Suppressor macrophage treated with lipopolysaccharide for 4 hours (primary cell): ENCODE data around the gene CDAN1.

Experiments
- DNase-seq: peaks from one replicate; pipeline ENCODE4 v3.0.0-alpha.2; 2020

The CDAN1 gene

DNA sequence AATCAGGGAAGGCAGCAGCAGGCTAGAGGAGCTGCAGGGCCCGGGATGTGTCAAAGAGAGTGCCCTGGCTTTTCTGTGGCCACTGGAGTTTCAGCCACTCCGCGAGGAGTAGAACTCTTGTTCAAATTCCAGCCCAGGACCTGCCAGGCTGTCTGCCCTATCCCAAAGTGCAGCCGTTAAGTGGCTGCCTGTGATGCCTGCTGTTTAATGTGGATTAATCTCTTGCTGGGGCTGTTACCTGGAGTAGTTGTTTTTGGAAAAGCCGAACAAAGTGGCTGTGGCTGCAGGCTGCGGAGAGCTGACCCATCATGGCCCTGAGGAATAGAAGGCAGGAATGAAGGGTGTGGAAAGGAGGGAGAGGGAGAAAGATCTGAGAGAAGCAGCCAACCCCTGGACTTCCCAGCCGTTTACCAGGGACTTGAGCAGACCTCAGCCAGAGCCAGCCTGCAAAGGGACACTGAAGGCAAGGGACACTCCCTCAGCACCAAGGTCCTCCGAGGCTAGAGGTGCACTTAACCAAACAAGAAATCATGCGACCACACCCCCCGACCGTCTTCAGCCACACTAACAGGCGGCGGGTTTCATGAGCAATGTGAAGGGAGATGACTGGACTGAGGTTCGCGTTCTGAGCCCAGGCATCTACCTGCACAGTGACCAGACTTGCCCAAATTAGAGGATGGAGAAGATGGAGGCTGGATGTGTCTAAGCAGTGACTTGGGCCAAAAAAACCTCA, 4.7 kb downstream of the CDAN1 start:
- DNase-seq: no peak

DNA sequence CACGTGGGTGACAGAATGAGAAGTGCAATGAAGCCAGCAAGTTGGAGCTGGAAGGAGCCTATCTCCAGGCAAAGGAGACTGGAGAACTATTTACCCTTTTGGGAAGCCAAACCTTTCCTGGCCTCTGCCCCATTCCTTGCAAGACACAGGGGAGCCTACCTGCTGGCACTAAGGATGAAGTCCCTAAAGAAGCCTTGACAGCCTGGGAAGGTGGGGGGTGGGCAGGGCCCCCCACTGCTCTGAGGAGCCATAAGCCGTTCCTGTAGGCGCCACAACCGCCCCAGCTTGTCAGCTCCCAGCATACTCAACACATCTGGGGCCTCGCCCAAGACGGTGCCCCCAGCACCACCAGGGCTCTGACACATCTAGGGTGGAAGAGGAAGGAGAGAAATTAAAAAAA, 5.5 kb downstream of the CDAN1 start:
- DNase-seq: no peak

DNA sequence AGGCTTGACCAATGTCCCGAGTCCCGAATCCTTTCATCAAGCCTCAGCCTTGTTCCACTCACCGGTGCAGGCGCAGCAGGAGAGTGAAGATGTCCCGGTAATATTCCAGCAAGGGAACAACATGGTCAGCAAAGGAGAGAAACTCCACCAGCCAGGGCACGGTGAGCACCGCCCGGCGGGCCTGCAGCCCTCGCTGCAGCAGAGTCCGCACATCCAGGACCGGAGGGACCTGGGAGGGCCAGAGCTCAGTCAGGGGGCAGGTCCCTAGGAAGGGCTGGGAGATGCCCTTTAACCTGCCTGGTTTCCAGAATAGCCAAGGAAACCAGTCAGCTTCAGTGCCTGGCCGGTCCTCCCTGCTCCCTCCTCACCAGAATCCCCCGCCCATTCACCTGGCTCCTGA, 6.4 kb downstream of the CDAN1 start:
- DNase-seq: no peak

DNA sequence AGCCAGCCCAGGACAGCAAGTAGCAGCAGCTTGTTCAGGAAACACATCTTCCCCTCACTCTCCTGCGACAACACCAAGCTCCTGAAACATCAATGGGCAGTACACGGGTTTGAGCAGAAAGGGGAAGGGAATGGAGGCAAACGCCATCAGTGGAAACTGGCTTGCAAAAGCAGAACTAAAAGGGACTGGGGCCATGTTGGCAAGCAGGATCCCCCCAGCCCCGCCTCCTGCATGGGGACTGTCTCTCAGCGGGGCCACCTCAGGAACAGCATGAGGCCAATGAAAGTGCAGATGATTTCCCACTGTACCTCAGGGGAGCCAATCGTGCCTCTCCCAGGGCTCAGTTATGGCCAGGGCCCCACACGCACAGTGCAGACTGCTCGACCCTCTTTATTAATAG, 6.8 kb downstream of the CDAN1 start:
- DNase-seq: no peak

- no peak for DNase-seq
Observed at GRCh38 chr15:42729409-42729808, 7.5 kb downstream of the CDAN1 start.

DNA sequence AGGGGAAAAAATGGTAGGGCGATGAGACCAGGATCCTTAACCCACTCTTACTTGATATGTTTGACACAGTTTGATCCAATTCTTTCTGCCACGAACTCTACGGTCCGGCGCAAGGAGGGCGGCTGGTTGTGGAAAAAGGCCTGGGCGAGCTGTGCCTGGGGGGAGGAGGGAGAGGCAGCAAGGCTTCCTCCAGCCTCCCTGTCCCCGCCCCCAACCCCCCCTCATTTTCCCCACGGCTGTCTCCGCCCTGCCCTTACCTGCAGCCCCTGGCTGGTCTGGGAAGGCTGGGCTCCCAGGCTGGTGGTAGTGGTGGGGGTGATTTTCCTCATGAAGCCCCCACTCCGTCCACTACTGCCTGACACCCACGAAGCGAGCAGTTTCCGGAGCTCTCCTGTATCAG, 8.0 kb downstream of the CDAN1 start:
- no peak for DNase-seq

DNA sequence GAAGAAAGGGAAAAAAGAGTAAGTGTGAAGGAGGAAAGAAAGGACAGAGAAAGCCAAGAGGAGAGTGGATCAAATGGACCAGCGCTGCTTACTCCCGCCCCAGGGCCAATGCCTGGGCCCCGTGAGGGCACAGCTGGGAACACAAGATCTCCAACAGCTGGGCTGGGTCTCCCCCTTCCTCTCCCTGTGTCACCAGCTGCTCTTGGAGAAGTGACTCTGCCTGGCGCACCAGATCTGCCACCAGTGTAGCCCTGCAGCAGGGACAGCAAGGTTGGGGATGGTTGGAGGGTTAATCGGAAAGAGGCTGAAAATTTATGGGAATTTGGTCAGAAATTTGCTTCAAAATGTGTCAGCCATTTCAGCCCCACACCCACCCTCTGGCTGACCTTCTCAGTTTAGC, 8.4 kb downstream of the CDAN1 start:
- no peak for DNase-seq

DNA sequence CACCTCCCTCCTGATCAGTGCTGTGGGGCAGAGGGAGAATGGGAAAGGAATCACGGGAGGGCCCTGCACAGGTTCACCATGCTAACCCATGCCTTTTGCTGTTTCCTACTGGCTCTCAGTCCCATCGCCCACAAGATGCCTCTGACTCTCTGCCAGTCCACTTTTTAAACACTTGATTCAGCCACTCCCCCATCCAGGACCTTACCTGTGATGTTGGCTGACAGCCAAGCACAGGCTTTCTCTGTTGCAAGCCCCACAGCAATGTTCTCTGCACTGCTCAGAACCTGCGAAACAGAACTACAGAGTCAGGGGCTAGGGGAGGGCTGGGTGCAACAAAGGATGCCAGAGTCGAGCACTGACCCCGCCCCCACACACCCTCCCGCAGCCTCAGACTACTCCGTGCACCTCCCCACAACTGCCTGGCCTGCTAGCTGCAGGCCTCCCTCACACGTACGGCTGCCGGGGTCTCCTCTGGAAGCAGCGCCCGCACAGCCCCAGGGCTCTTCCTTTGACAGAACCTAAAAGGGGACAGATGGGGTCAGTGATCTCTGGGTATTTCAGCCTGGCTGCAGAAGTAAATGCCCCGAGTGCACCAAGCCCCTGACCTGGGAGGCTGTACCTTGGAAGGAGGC, 9.1 kb downstream of the CDAN1 start:
- DNase-seq: no peak

- no peak for DNase-seq
Observed at GRCh38 chr15:42726114-42726513, 10.8 kb downstream of the CDAN1 start.

DNA sequence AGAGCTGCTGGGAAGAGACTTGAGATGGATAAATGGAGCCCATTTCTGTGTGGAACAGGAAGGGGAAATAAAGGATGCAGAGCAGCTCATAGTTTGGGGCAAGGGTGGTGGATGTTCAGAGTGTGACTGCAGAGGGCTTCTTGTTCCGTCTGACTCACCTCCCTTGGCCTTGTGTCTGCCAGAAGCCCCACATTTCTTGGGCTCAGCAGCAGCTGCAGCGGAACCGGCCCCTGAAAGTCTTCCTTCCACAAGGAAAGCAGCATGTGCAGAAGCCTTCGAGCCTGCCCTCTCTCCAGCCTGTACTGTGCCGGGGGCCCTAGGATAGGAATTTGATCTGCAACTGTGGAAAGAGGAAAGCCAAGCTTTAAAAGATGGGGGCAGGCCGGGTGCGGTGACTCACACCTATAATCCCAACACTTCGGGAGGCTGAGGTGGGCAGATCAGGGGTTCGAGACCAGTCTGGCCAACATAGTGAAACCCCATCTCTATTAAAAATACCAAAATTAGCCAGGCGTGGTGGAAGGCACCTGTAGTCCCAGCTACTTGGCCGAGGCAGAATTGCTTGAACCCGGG, 11.5 kb downstream of the CDAN1 start:
- no peak for DNase-seq

DNA sequence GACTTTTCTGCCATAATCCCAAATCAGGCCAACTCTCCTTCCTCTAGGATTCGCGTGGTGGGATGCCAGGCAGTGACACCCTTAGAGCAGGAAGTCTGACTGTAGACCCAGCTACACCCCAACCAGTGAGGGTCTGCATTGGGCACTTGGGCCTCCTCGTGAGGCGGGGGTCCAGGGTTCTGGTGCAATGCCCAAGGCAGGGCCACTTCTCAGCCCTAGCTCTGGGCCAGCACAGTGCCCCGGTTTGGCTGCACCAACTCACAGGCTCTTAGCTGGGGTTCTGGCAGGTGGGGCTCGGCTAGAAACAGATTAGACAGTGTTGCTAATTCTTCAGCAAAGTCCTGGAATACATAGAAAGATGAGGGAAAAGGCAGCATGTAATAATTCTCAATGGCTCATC, 12.7 kb downstream of the CDAN1 start:
- no peak for DNase-seq

- no peak for DNase-seq
Observed at GRCh38 chr15:42723068-42723467, 13.9 kb downstream of the CDAN1 start.

DNA sequence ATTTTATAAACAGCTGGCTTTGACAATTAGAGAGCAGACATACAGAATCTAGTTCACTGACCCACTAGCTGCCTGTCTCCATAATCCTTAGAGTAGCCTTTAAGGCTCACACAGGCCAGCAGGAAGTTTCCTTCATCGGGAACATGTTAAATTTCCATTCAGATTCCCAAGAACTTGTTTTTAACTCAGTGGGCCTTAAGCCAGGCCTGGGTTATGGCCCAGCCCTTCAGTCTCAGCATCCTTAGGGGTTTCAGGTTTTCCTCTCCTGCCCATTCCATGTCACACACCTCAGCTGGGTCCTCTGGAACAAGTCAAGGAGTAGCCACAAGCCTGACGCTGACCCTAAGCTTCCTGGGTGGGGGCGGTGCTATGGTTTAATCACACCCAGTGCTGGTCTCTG, 15.0 kb downstream of the CDAN1 start:
- DNase-seq: no peak

DNA sequence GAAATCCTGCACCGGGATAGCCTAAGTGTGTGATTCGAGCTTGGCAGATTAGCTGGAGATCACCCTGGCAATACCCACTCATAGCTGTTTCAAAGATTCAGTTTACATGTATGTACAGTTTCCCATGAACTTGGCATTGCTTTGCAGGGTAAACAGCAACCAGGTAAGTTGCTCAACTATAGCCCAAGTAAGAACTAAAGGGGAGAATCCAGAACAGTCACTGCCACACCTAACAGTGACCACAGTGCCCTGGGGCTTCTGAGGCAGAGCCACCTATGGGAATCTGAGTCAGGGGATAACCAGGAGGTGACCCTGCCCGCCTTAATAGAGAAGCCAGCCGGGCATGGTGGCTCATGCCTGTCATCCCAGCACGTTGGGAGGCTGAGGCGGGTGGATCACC, 15.9 kb downstream of the CDAN1 start:
- DNase-seq: no peak

GRCh38 chr15:42720071-42720470, 16.9 kb downstream of the CDAN1 start:
- DNase-seq: no peak

GRCh38 chr15:42719043-42719442, 17.9 kb downstream of the CDAN1 start:
- no peak for DNase-seq

DNA sequence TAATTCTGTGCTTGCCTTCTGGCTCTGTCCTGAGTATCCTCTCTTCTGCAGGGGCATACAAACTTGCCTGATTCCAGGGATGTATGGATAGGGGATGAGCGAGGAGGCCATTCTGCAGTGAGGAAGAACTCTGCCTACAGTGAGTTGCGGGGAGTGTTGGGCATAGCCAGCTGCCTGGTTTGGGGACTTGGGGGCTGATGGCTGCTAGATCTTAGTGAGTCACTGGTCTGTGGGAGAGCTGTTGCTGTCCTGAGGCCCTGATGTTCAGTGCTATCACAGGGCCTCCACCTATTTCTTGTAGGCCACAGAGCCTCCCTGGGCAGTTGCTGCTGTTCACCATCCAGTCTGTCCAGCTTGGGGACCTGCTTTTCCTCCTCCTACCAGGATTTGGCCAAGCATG, 20.3 kb downstream of the CDAN1 start:
- DNase-seq: no peak

DNA sequence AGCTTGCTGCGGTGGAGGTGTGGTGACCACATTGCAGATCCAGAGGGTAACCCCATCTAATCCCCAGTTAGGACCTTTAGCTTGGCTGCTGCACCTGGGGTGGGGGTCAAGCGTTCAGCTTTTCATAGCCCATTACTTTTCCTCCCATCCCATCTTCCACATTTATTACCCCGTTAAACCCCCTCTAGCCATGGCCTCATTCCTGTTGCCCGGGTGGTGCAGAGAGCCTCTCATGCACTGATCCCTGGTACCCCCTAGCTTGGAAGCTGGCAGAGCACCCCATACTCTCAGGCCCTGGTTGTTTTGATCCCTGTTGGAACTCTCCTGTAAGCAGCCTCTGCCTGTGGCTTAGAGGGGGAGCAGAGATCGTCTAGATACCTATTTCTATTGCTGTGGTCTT, 20.8 kb downstream of the CDAN1 start:
- DNase-seq: no peak

GRCh38 chr15:42712584-42712983, 24.3 kb downstream of the CDAN1 start:
- DNase-seq: no peak

DNA sequence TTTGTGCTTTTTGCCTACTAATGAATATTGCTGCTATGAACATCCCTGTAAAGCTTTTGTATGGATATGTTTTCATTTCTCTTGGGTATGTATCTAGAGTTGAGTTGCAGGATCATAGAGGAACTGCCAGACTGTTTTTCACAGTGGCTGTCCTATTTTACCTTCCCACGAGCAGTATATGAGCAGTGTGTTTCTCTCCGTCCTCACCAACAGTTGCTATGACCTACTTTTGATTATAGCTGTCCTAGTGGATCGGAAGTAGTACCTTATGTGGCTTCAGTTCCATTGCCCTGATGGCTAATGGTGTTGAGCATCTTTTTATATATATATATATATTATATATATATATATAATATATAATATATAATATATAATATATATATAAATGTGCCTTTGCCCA, 25.2 kb downstream of the CDAN1 start:
- DNase-seq: no peak

- DNase-seq: no peak
Observed at GRCh38 chr15:42710662-42711061, 26.3 kb downstream of the CDAN1 start.

DNA sequence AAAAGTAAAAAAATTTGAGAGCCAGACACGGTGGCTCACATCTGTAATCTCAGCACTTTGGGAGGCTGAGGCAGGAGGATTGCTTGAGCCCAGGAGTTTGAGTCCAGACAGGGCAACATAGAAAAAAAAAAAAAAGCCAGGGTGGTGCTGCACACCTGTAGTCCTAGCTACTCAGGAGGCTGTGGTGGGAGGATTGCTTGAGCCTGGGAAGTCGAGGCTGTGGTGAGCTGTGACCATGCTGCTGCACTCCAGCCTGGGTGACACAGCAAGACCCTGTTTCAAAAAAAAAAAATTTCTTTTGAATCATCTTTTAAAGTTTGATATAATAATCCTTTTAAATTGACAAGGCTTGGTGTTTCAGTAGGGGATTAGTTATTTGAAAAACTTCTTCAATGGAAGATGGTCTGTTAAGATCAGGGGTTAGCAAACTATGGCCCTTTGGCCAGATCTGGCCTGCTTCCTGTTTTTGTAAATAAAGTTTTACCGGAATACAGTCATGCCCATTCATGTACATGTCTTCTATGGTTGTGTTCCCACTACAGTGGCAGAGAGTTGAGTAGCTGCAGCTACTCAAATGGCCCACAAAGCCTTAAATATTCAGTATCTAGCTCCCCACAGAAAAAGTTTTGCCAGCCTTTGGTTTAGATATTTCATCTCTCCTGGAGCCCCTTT, 28.9 kb downstream of the CDAN1 start:
- no peak for DNase-seq

GRCh38 chr15:42707068-42707467, 29.9 kb downstream of the CDAN1 start:
- no peak for DNase-seq

DNA sequence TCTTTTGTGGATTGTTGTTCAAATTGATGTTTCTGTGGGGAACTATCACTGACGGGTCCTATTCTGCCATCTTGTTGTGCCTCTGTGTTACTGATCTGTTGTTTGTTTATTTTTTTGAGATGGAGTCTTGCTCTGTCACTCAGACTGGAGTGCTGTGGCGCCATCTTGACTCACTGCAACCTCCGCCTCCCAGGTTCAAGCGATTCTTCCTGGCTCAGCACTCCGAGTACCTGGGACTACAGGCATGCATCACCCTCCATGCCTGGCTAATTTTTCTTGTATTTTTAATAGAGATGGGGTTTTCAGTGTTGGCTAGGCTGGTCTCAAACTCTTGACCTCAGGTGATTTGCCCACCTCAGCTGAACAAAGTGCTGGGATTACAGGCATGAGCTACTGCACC, 31.6 kb downstream of the CDAN1 start:
- DNase-seq: no peak
